Measurements from ENCODE around the gene GCNT3.
A peak's percentile ranks its signal among the peaks of the same experiment; 100 is the strongest.
"Not testable (repeated sequence)": the region's sequence is repeated elsewhere in the genome, so short reads cannot be mapped to it uniquely, and the experiment has no call there.

Gene GCNT3

GRCh38 chr15:59615661-59616060 lies 4.1 kb downstream of the GCNT3 start:
- H3K4me3 ChIP-seq (replicated peaks in 1 of 2; ENCODE audit: low read depth in 2 of 2, low read length in 2 of 2) = no peak overlapping the region
- no peak for DNase-seq (ENCODE audit: low read depth in 2 of 2)
- TF ChIP-seq CTCF (IDR thresholded peaks at IDR 0.05; ENCODE audit: low read depth, low read length) = no peak

DNA sequence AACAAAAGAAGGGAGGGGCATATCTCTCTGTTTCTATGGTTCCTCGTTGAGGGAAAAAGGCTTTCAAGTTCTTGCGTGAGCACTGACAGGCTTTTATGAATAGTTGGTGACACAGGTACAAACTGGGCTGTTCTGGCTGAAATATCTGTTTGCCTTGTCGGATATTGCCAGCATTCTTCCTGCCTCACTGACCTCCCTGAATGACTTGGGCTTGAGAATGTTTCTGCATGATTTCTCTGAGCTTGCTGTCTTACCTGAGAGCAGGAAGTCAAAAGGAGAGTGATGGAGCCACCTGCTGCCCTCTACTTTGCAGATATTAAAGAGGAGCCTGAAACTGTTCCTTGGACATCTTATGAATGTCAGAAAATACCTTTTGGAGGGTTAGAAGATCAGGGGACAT lies 4.8 kb downstream of the GCNT3 start:
- no peak for TF ChIP-seq CTCF (IDR thresholded peaks at IDR 0.05; ENCODE audit: low read depth, low read length)
- no peak overlapping the region for H3K4me3 ChIP-seq (replicated peaks in 1 of 2; ENCODE audit: low read depth in 2 of 2, low read length in 2 of 2)
- DNase-seq (ENCODE audit: low read depth in 2 of 2) = no peak

DNA sequence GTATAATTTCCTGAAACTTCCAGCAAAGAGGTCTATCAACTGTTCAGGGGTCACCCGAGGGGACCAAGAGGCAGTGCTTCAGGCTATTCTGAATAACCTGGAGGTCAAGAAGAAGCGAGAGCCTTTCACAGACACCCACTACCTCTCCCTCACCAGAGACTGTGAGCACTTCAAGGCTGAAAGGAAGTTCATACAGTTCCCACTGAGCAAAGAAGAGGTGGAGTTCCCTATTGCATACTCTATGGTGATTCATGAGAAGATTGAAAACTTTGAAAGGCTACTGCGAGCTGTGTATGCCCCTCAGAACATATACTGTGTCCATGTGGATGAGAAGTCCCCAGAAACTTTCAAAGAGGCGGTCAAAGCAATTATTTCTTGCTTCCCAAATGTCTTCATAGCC lies 6.8 kb downstream of the GCNT3 start:
- no peak for DNase-seq (ENCODE audit: low read depth in 2 of 2)
- H3K4me3 ChIP-seq (replicated peaks in 1 of 2; ENCODE audit: low read depth in 2 of 2, low read length in 2 of 2) = no peak overlapping the region
- no peak for TF ChIP-seq CTCF (IDR thresholded peaks at IDR 0.05; ENCODE audit: low read depth, low read length)

GRCh38 chr15:59622289-59622688 lies 10.7 kb downstream of the GCNT3 start:
- TF ChIP-seq CTCF (IDR thresholded peaks at IDR 0.05; ENCODE audit: low read depth, low read length) = peak; percentile 64
- peak; percentile 41 to 78 for DNase-seq (ENCODE audit: low read depth in 2 of 2)
- no peak overlapping the region for H3K4me3 ChIP-seq (replicated peaks in 1 of 2; ENCODE audit: low read depth in 2 of 2, low read length in 2 of 2)

DNA sequence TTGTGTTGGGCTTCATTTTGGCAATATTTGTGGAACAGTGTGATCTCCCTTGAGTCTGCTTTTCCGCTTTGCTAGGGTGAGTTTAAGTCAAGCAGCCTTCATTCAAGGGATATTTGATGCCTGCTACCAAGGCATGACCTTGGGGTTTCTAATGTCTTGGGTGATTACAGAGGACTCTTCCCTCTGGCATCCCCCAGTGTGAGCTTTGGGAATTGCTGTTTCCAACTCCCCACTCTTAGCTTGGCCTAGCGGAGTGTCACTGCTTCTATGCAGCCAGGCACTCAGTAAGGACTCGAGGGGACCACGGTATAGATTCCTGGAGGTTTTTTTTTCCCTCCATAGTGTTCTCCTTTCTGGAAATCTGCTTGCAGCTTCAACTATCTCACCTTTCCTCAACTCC lies 21.1 kb downstream of the GCNT3 start:
- H3K4me3 ChIP-seq (replicated peaks in 1 of 2; ENCODE audit: low read depth in 2 of 2, low read length in 2 of 2) = no peak overlapping the region
- peak; percentile 47 for TF ChIP-seq CTCF (IDR thresholded peaks at IDR 0.05; ENCODE audit: low read depth, low read length)
- peak; percentile 12 to 18 for DNase-seq (ENCODE audit: low read depth in 2 of 2)

GRCh38 chr15:59636184-59636583 lies 24.6 kb downstream of the GCNT3 start:
- H3K4me3 ChIP-seq (replicated peaks in 1 of 2; ENCODE audit: low read depth in 2 of 2, low read length in 2 of 2) = no peak overlapping the region
- DNase-seq (ENCODE audit: low read depth in 2 of 2) = no peak
- TF ChIP-seq CTCF (IDR thresholded peaks at IDR 0.05; ENCODE audit: low read depth, low read length) = no peak

DNA sequence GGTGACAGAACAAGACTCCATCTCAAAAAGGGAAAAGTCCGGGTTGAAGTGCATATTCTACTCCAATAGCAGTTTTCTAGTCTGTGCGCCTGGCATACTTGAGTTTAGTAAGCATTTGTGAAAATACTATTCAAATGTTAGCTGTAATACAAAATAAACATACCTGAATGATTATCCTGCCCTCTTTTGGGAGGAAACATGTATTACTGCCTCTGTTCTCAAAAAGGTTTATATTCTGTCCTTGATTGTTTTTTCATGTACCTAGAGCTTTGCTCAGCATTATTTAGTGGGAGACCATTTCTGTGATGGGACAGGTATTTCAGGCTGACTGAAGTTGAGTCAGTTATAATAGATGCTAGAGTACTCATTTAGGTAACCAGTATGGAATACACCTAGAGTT lies 25.9 kb downstream of the GCNT3 start:
- not testable (repeated sequence) for H3K4me3 ChIP-seq (replicated peaks in 1 of 2; ENCODE audit: low read depth in 2 of 2, low read length in 2 of 2); DNase-seq (ENCODE audit: low read depth in 2 of 2)
